Glutamatergic neuron (in vitro differentiated cells): ENCODE results near the gene PTPRN2. TPM values are rescaled to one million over a fixed set of nuclear protein-coding genes. Genes with fewer than 3 reads are reported as not detected.

Experiments used
- DNase-seq: peaks from one replicate; pipeline ENCODE4 v3.0.0; 2022
- H3K27ac Mint-ChIP-seq: one replicate; pipeline ENCODE4 v1.8.0; 2020; ENCODE audit warnings: mild to moderate bottlenecking, mixed read lengths, inconsistent platforms; ENCODE audit not compliant: unreplicated experiment
- H3K27me3 Mint-ChIP-seq: one replicate; pipeline ENCODE4 v1.8.0; 2020; ENCODE audit warnings: mild to moderate bottlenecking, moderate library complexity, mixed read lengths, inconsistent platforms; ENCODE audit not compliant: unreplicated experiment
- H3K36me3 Mint-ChIP-seq: one replicate; pipeline ENCODE4 v1.8.0; 2020; ENCODE audit warnings: mild to moderate bottlenecking, mixed read lengths, inconsistent platforms; ENCODE audit not compliant: unreplicated experiment
- H3K4me1 Mint-ChIP-seq: one replicate; pipeline ENCODE4 v1.8.0; 2020; ENCODE audit warnings: mild to moderate bottlenecking, low read depth, mixed read lengths, inconsistent platforms; ENCODE audit not compliant: unreplicated experiment
- H3K4me3 Mint-ChIP-seq: one replicate; pipeline ENCODE4 v1.8.0; 2020; ENCODE audit warnings: mild to moderate bottlenecking, mixed read lengths, inconsistent platforms; ENCODE audit not compliant: unreplicated experiment
- H3K9me3 Mint-ChIP-seq: one replicate; pipeline ENCODE4 v1.8.0; 2020; ENCODE audit warnings: mild to moderate bottlenecking, moderate library complexity, mixed read lengths, inconsistent platforms; ENCODE audit not compliant: unreplicated experiment
- total RNA-seq: library from RNA; stranded (reverse); fragmentation: NEBNext Ultra II Directional; extraction: Animal tissue kit (Norgen Biotek cat#: 25700); gene quantifications from one replicate; pipeline ENCODE4 v1.2.1, GENCODE V29; 2021; ENCODE audit not compliant: unreplicated experiment
- TF ChIP-seq, protein P1 (sequence below): fragments of 200-600 bp; sonication (generic); IDR thresholded peaks from one replicate; pipeline ENCODE4 v1.5.0; 2021; ENCODE audit not compliant: partially characterized antibody, unreplicated experiment

PTPRN2 gene
- total RNA-seq, 1 donor from 2014 or later, result 49.0 TPM

DNA sequence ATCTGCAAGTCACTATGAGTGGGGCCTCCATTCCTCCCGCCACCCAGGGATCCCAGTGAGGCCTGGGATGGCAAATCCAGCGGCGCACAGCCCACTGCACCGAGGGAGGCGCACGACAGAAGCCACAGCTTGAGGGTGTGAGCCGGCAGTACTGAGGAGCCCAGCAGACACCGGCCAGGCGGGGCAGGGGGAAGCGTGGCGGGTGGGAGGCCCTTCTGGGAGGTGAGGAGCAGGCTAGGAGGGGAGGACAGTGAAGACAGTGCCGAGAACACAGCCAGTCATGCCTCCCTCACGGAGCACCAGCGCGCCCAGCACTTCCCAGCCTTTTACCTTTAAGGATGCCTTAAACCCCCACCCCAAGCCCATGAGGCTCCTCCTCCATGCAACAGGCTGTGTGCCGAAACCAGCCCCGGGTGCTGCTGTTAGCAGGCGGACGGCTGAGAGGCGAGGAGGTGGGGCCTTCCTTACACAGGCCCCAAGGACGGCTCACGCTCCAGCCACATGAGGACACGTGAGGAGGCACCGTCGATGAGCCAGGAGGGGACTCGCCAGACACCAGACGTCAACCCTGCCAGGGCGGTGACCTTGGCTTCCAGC lies 258.5 kb downstream of the PTPRN2 start:
- no peak for DNase-seq
- H3K36me3 Mint-ChIP-seq, result peaks cover 24% of the 10 kb centered on the region

DNA sequence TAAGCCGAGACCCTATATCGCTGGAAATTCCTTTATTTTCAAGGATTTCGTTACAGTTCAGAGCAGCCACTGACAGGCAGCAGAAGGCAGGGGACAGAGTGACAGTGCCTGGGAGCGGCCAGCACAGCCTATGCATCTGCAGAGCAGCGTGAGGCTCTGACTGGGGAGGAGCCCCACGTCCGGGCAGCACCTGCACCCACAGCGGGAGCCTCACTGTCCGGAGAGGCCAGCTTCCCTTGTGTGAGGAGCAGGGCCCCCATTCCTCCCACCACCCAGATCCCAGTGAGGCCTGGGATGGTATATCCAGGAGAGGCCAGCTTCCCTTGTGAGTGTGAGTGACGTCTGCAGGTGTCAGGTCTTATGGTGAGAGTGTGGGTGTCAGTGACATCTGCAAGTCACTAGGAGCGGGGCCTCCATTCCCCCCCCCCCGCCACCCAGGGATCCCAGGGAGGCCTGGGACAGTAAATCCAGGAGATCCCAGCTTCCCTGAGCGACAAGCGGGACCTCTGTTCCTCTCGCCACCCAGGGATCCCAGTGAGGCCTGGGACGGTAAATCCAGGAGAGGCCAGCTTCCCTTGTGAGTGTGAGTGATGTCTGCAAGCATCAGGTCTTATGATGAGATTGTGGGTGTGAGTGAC lies 259.1 kb downstream of the PTPRN2 start:
- DNase-seq, result no peak
- Mint-ChIP-seq H3K4me3 (no peak overlapping the region), H3K36me3 (peaks cover 24% of the 10 kb centered on the region), H3K4me1 (peaks cover 8% of the 10 kb centered on the region), H3K27me3 (peaks cover 21% of the 10 kb centered on the region), H3K27ac (no peak overlapping the region), H3K9me3 (peaks cover 37% of the 10 kb centered on the region)
- TF ChIP-seq, protein P1, sequence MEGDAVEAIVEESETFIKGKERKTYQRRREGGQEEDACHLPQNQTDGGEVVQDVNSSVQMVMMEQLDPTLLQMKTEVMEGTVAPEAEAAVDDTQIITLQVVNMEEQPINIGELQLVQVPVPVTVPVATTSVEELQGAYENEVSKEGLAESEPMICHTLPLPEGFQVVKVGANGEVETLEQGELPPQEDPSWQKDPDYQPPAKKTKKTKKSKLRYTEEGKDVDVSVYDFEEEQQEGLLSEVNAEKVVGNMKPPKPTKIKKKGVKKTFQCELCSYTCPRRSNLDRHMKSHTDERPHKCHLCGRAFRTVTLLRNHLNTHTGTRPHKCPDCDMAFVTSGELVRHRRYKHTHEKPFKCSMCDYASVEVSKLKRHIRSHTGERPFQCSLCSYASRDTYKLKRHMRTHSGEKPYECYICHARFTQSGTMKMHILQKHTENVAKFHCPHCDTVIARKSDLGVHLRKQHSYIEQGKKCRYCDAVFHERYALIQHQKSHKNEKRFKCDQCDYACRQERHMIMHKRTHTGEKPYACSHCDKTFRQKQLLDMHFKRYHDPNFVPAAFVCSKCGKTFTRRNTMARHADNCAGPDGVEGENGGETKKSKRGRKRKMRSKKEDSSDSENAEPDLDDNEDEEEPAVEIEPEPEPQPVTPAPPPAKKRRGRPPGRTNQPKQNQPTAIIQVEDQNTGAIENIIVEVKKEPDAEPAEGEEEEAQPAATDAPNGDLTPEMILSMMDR, result no peak

More for the DNA sequence above, 258.5 kb downstream of the PTPRN2 start:
- Mint-ChIP-seq H3K4me3 (no peak overlapping the region), H3K27me3 (peaks cover 19% of the 10 kb centered on the region), H3K9me3 (peaks cover 37% of the 10 kb centered on the region), H3K27ac (no peak overlapping the region), H3K4me1 (peaks cover 5% of the 10 kb centered on the region)
- TF ChIP-seq, protein P1, result no peak

DNA sequence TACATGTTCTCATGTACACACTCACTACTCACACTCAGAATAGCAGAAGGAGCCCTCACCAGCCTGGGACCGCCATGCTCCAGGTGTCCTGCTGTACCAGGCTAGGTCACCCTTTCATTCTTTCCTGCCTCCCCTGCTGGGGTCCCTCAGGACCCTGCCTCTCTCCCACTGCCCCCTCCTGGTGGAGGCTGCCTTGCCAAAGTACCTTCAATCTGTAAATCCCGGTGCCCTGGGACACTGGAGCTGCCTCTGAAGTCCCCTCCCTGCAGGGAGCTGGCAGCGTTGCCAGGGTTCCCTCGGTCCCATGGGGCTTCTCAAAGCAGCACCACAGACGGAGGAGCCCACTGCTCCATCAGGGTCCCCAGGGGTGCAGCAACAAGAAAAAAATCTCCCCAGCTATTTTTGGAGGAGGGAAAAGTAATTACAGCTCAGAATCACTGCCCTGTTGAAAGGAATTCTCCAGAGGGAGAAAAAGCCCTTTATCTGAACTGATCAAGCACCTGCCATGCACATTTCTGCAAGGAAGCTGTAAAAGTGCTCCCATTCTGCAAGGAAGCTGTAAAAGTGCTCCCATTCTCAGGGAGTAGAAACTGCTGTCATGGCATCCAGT lies 259.9 kb downstream of the PTPRN2 start:
- peaks cover 8% of the 10 kb centered on the region for H3K4me1 Mint-ChIP-seq
- no peak overlapping the region for H3K27ac Mint-ChIP-seq
- peaks cover 24% of the 10 kb centered on the region for H3K36me3 Mint-ChIP-seq
- TF ChIP-seq, protein P1, result no peak
- no peak for DNase-seq
- H3K9me3 Mint-ChIP-seq, result peaks cover 32% of the 10 kb centered on the region
- peaks cover 21% of the 10 kb centered on the region for H3K27me3 Mint-ChIP-seq
- H3K4me3 Mint-ChIP-seq, result no peak overlapping the region

DNA sequence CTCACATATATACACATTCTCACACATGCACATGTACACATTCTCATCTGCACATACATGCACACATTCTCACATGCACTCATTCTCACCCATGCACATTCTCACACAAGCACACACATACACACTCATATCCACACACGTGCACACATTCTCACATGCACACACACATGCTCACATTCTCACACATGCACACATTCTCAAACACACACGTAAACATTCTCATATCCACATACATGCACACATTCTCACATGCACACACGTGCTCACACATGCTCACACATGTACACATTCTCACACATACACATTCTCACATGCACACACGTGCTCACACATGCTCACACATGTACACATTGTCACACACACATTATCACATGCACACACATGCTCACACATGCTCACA lies 260.6 kb downstream of the PTPRN2 start:
- no peak for DNase-seq
- H3K4me3 Mint-ChIP-seq, result no peak overlapping the region
- H3K27ac Mint-ChIP-seq, result peak overlapping the region; percentile 9
- H3K9me3 Mint-ChIP-seq, result peaks cover 29% of the 10 kb centered on the region
- peaks cover 15% of the 10 kb centered on the region for H3K27me3 Mint-ChIP-seq
- peaks cover 8% of the 10 kb centered on the region for H3K4me1 Mint-ChIP-seq
- peaks cover 18% of the 10 kb centered on the region for H3K36me3 Mint-ChIP-seq
- TF ChIP-seq, protein P1, result no peak
